IPS-18c (cell line): ENCODE data around the gene SETBP1.

Source experiments
- H3K4me3 ChIP-seq: 2 replicates; pipeline ENCODE4 v1.7.0; 2013; ENCODE audit warnings: low read depth, mild to moderate bottlenecking, low read length, moderate library complexity; ENCODE audit not compliant: insufficient read depth
- H3K9me3 ChIP-seq: one replicate; pipeline ENCODE4 v1.6.1; 2013; ENCODE audit warnings: mild to moderate bottlenecking, low read length, moderate library complexity; ENCODE audit not compliant: control insufficient read depth, insufficient read depth

SETBP1 gene

GRCh38 chr18:44805643-44806042, 125.0 kb downstream of the SETBP1 start:
- Histone ChIP-seq H3K4me3 (no peak overlapping the region), H3K9me3 (no peaks in the 10 kb centered on the region)

GRCh38 chr18:44807766-44808165, 127.1 kb downstream of the SETBP1 start:
- no peak overlapping the region for H3K4me3 ChIP-seq
- no peaks in the 10 kb centered on the region for H3K9me3 ChIP-seq

- Histone ChIP-seq H3K9me3 (no peaks in the 10 kb centered on the region), H3K4me3 (no peak overlapping the region)
Observed at GRCh38 chr18:44811572-44812125, 131.0 kb downstream of the SETBP1 start.

GRCh38 chr18:44812426-44812825, 131.7 kb downstream of the SETBP1 start:
- Histone ChIP-seq H3K4me3 (no peak overlapping the region), H3K9me3 (no peaks in the 10 kb centered on the region)

- no peaks in the 10 kb centered on the region for H3K9me3 ChIP-seq
- no peak overlapping the region for H3K4me3 ChIP-seq
Observed at GRCh38 chr18:44813586-44813985, 132.9 kb downstream of the SETBP1 start.

- Histone ChIP-seq H3K9me3 (no peaks in the 10 kb centered on the region), H3K4me3 (no peak overlapping the region)
Observed at GRCh38 chr18:44815108-44815507, 134.4 kb downstream of the SETBP1 start.

- H3K4me3 ChIP-seq = no peak overlapping the region
Observed at GRCh38 chr18:44816050-44816449, 135.4 kb downstream of the SETBP1 start.

GRCh38 chr18:44816477-44816876, 135.8 kb downstream of the SETBP1 start:
- H3K9me3 ChIP-seq = no peaks in the 10 kb centered on the region
- H3K4me3 ChIP-seq = no peak overlapping the region

More at GRCh38 chr18:44816050-44816449, 135.4 kb downstream of the SETBP1 start:
- no peaks in the 10 kb centered on the region for H3K9me3 ChIP-seq

- Histone ChIP-seq H3K4me3 (no peak overlapping the region), H3K9me3 (no peaks in the 10 kb centered on the region)
Observed at GRCh38 chr18:44817831-44818473, 137.3 kb downstream of the SETBP1 start.

GRCh38 chr18:44818668-44819403, 138.1 kb downstream of the SETBP1 start:
- Histone ChIP-seq H3K9me3 (no peaks in the 10 kb centered on the region), H3K4me3 (no peak overlapping the region)

- H3K4me3 ChIP-seq = no peak overlapping the region
Observed at GRCh38 chr18:44819944-44820510, 139.3 kb downstream of the SETBP1 start.

GRCh38 chr18:44821924-44822323, 141.2 kb downstream of the SETBP1 start:
- Histone ChIP-seq H3K9me3 (no peaks in the 10 kb centered on the region), H3K4me3 (no peak overlapping the region)

More at GRCh38 chr18:44819944-44820510, 139.3 kb downstream of the SETBP1 start:
- no peaks in the 10 kb centered on the region for H3K9me3 ChIP-seq

GRCh38 chr18:44823286-44823685, 142.6 kb downstream of the SETBP1 start:
- Histone ChIP-seq H3K9me3 (no peaks in the 10 kb centered on the region), H3K4me3 (no peak overlapping the region)

- H3K4me3 ChIP-seq = no peak overlapping the region
- no peaks in the 10 kb centered on the region for H3K9me3 ChIP-seq
Observed at GRCh38 chr18:44823782-44824181, 143.1 kb downstream of the SETBP1 start.

GRCh38 chr18:44824884-44825283, 144.2 kb downstream of the SETBP1 start:
- Histone ChIP-seq H3K4me3 (no peak overlapping the region), H3K9me3 (no peaks in the 10 kb centered on the region)

- Histone ChIP-seq H3K4me3 (no peak overlapping the region), H3K9me3 (no peaks in the 10 kb centered on the region)
Observed at GRCh38 chr18:44826418-44827259, 146.0 kb downstream of the SETBP1 start.

- Histone ChIP-seq H3K4me3 (no peak overlapping the region), H3K9me3 (no peaks in the 10 kb centered on the region)
Observed at GRCh38 chr18:44828080-44828479, 147.4 kb downstream of the SETBP1 start.
